Measurements from ENCODE around the gene CHST10.

DNA sequence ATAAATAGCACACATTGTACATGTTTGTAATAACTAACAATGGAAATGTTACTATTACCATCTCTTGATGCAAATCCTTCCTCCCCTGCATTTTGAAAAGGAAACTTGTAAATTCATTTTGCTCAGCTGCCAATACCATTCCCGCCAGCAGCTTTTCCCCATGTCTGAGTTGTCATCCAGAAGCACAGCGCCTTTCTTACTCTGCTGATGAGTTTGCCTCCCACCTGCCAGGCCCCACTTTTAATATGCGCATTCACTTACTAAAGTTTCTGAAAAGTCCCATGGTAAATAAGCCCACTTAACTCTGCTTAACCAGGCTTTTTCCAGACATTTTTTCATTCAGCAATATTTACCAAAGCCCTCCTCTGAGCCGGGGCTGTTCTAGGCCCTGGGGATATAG lies 3.9 kb downstream of the CHST10 start:
- no peak for TF ChIP-seq EP300 (conservative IDR thresholded peaks at IDR 0.05; ENCODE audit: poor library complexity, severe bottlenecking)
- TF ChIP-seq, protein P1, sequence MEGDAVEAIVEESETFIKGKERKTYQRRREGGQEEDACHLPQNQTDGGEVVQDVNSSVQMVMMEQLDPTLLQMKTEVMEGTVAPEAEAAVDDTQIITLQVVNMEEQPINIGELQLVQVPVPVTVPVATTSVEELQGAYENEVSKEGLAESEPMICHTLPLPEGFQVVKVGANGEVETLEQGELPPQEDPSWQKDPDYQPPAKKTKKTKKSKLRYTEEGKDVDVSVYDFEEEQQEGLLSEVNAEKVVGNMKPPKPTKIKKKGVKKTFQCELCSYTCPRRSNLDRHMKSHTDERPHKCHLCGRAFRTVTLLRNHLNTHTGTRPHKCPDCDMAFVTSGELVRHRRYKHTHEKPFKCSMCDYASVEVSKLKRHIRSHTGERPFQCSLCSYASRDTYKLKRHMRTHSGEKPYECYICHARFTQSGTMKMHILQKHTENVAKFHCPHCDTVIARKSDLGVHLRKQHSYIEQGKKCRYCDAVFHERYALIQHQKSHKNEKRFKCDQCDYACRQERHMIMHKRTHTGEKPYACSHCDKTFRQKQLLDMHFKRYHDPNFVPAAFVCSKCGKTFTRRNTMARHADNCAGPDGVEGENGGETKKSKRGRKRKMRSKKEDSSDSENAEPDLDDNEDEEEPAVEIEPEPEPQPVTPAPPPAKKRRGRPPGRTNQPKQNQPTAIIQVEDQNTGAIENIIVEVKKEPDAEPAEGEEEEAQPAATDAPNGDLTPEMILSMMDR (IDR thresholded peaks at IDR 0.05; ENCODE audit: poor library complexity, severe bottlenecking), result no peak
- no peak for TF ChIP-seq POLR2AphosphoS5 (IDR thresholded peaks at IDR 0.05)
- no peak for TF ChIP-seq REST (IDR thresholded peaks at IDR 0.05; ENCODE audit: borderline replicate concordance)
- no peak for TF ChIP-seq EZH2 (IDR thresholded peaks at IDR 0.05; ENCODE audit: borderline replicate concordance, insufficient read depth, low read length, poor library complexity, severe bottlenecking)
- TF ChIP-seq TAF1 (IDR thresholded peaks at IDR 0.05; ENCODE audit: low read depth), result no peak
- TF ChIP-seq RAD21 (conservative IDR thresholded peaks at IDR 0.05), result no peak

Data from neural cell (in vitro differentiated cells).